Activated T-helper 2 cell treated with anti-CD3 and anti-CD28 coated beads, Interferon-gamma antibody, Interleukin-2, Interleukin-4, amounts not matched to agents 10 μg/mL and 5 μg/mL and 100 μg/mL, durations not matched to agents 14 hours and 24 hours and 36 hours (primary cell): ENCODE measurements around the gene HFE. TPM values are rescaled to one million over a fixed set of nuclear protein-coding genes. Genes with fewer than 3 reads are reported as not detected.

Experiments used
- DNase-seq: peaks from one replicate; pipeline ENCODE4 v3.0.0; 2021; ENCODE audit warnings: low spot score
- H3K27ac Mint-ChIP-seq: one replicate; pipeline ENCODE4 v1.8.0; 2021; ENCODE audit warnings: mixed read lengths
- H3K27me3 Mint-ChIP-seq: one replicate; pipeline ENCODE4 v1.8.0; 2021; ENCODE audit warnings: low read depth, mixed read lengths
- H3K36me3 Mint-ChIP-seq: one replicate; pipeline ENCODE4 v1.8.0; 2021; ENCODE audit warnings: low read depth, mixed read lengths
- H3K4me1 Mint-ChIP-seq: one replicate; pipeline ENCODE4 v1.8.0; 2021; ENCODE audit warnings: low read depth, mixed read lengths
- H3K4me3 Mint-ChIP-seq: one replicate; pipeline ENCODE4 v1.8.0; 2021; ENCODE audit warnings: low read depth, mild to moderate bottlenecking, moderate library complexity, mixed read lengths
- H3K9me3 Mint-ChIP-seq: one replicate; pipeline ENCODE4 v1.8.0; 2021; ENCODE audit warnings: mixed read lengths
- intact Hi-C: fragments of 100-400 bp; cut with micrococcal nuclease; formaldehyde crosslinking; loops from one replicate; pipeline ENCODE4 v1.15.1; 2023
- total RNA-seq: library from RNA; stranded (reverse); gene quantifications from 2 replicates; pipeline ENCODE4 v1.2.3, GENCODE V29; 2022

HFE gene
- total RNA-seq, 1 donor from 2014 or later = 0.39 TPM

DNA sequence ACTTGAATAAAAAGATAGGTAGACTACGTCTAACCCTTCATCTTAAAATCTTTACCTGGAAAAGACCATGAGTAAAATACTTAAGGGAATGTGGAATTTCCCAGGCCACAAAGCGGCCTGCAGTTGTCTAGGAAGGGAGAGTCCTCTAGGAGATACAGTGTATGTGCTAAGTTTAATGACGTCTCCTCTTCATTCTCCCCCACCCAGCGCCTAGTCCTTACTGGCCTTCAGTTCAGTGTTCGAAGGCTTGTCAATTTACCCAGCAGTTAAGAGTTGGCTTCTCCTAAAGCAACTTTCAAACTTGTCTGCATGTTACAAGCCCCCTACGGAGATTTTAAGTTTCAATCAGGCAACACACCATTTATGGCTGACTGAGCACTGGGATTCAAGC, 35.2 kb downstream of the HFE start:
- peak overlapping the region; percentile 100 for H3K4me3 Mint-ChIP-seq
- H3K27ac Mint-ChIP-seq = peak overlapping the region; percentile 99
- peaks cover 24% of the 10 kb centered on the region for H3K36me3 Mint-ChIP-seq
- H3K27me3 Mint-ChIP-seq = no peaks in the 10 kb centered on the region
- intact Hi-C loops = loop anchor here (2.0 to 5.0 kb wide), 2 partner anchors 110 to 1010 kb away; a partner anchor contains a TSS
- H3K4me1 Mint-ChIP-seq = peaks cover 37% of the 10 kb centered on the region
- no peaks in the 10 kb centered on the region for H3K9me3 Mint-ChIP-seq
- no peak for DNase-seq

- peaks cover 42% of the 10 kb centered on the region for H3K4me1 Mint-ChIP-seq
Measured at GRCh38 chr6:26122793-26123674, 35.8 kb downstream of the HFE start.

DNA sequence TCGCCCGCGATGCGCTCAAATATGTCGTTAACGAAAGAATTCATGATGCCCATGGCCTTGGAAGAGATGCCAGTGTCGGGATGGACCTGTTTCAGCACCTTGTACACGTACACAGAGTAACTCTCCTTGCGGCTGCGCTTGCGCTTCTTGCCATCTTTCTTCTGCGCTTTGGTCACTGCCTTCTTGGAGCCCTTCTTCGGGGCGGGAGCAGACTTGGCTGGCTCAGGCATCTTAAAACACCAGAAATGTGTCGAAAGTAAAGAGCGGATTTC, 36.4 kb downstream of the HFE start:
- Mint-ChIP-seq H3K27me3 (no peaks in the 10 kb centered on the region), H3K9me3 (no peaks in the 10 kb centered on the region), H3K4me1 (peaks cover 47% of the 10 kb centered on the region), H3K36me3 (peaks cover 26% of the 10 kb centered on the region), H3K27ac (peak overlapping the region; percentile 99), H3K4me3 (peak overlapping the region; percentile 100)
- peak; percentile 90 for DNase-seq
- intact Hi-C loops = loop anchor here (1.0 to 5.0 kb wide), 8 partner anchors 20 to 1009 kb away; a partner anchor contains a TSS

More at GRCh38 chr6:26122793-26123674, 35.8 kb downstream of the HFE start:
- peak overlapping the region; percentile 100 for H3K4me3 Mint-ChIP-seq
- intact Hi-C loops = loop anchor here (1.0 to 5.0 kb wide), 8 partner anchors 20 to 1010 kb away; a partner anchor contains a TSS
- peak overlapping the region; percentile 99 for H3K27ac Mint-ChIP-seq
- DNase-seq = peak; percentile 91
- peaks cover 22% of the 10 kb centered on the region for H3K36me3 Mint-ChIP-seq
- no peaks in the 10 kb centered on the region for H3K9me3 Mint-ChIP-seq
- H3K27me3 Mint-ChIP-seq = no peaks in the 10 kb centered on the region

DNA sequence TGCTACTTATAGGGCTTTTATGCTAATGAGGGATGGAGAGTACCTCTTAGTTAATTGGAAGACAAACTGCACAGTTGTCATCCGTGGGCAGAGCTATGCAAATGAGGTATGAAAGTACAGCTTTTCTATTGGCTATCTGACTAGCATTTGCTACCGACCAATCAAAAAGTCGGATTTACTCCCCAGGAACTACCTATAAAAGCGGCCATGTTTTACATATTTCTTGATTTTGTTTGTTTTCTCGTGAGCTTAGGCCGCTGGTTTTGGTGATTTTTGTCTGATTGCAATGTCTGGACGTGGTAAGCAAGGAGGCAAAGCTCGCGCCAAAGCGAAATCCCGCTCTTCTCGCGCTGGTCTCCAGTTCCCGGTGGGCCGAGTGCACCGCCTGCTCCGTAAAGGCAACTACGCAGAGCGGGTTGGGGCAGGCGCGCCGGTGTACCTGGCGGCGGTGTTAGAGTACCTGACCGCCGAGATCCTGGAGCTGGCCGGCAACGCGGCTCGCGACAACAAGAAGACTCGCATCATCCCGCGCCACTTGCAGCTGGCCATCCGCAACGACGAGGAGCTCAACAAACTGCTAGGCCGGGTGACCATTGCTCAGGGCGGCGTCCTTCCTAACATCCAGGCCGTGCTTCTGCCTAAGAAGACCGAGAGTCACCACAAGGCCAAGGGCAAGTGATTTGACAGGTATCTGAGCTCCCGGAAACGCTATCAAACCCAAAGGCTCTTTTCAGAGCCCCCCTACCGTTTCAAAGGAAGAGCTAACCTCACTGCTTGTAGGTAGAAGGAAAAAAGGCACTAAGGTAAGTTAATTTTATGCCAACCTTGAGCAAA, 36.9 kb downstream of the HFE start:
- peaks cover 26% of the 10 kb centered on the region for H3K36me3 Mint-ChIP-seq
- DNase-seq = peak; percentile 83

GRCh38 chr6:26124781-26125685, 37.8 kb downstream of the HFE start:
- Mint-ChIP-seq H3K9me3 (no peaks in the 10 kb centered on the region), H3K36me3 (peaks cover 31% of the 10 kb centered on the region), H3K27me3 (no peaks in the 10 kb centered on the region), H3K4me1 (peaks cover 50% of the 10 kb centered on the region), H3K27ac (peak overlapping the region; percentile 99), H3K4me3 (peak overlapping the region; percentile 100)
- peak; percentile 37 for DNase-seq
- intact Hi-C loops = loop anchor here (5.0 kb wide), 1 partner anchor 107 kb away; a partner anchor contains a TSS

More for the DNA sequence above, 36.9 kb downstream of the HFE start:
- intact Hi-C loops = loop anchor here (1.0 to 5.0 kb wide), 8 partner anchors 21 to 1009 kb away; a partner anchor contains a TSS
- Mint-ChIP-seq H3K27me3 (no peaks in the 10 kb centered on the region), H3K9me3 (no peaks in the 10 kb centered on the region), H3K4me1 (peaks cover 47% of the 10 kb centered on the region), H3K27ac (peak overlapping the region; percentile 99), H3K4me3 (peak overlapping the region; percentile 100)

DNA sequence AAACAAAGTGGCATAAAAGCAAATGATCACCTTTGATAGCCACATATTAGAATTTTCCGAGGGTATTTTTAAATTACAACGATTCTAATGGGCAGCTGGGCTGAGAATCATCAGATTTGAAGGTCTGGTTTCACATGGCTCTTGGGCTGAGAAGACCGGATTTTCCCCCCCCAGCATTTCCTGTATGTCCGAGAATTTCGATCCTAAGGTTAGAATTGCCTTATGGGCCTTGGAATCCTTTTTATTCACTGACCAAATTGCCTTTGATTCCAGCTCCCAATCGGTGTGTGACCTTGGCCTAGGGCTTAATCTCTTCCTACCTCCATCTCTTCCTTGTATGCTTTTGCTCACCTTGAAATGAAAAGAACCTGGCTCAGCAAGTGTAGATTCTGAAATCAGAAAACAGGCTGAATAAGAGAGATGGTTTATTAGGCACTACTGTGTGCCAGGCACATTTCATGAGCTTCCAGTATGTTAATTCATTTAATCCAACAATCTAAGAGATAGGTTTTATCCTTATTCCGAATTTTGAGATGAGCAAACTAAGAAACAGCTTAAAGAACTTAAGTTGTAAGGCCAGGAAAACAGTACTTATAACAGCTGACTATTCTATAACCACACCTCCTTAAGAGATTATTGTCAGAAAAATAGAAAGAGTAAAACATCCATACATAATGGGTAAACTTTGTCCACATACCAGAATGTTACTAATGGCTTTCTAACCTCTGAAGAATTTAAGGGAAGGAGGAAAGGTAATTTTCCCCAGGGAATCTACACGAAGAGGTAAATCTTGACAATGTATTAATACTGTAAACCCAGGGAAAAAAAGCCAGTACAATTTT, 39.4 kb downstream of the HFE start:
- H3K27me3 Mint-ChIP-seq = no peaks in the 10 kb centered on the region
- H3K4me3 Mint-ChIP-seq = peak overlapping the region; percentile 100
- DNase-seq = no peak
- H3K4me1 Mint-ChIP-seq = peaks cover 42% of the 10 kb centered on the region
- no peaks in the 10 kb centered on the region for H3K9me3 Mint-ChIP-seq
- intact Hi-C loops = no loop called here
- H3K27ac Mint-ChIP-seq = peak overlapping the region; percentile 99
- peaks cover 33% of the 10 kb centered on the region for H3K36me3 Mint-ChIP-seq

DNA sequence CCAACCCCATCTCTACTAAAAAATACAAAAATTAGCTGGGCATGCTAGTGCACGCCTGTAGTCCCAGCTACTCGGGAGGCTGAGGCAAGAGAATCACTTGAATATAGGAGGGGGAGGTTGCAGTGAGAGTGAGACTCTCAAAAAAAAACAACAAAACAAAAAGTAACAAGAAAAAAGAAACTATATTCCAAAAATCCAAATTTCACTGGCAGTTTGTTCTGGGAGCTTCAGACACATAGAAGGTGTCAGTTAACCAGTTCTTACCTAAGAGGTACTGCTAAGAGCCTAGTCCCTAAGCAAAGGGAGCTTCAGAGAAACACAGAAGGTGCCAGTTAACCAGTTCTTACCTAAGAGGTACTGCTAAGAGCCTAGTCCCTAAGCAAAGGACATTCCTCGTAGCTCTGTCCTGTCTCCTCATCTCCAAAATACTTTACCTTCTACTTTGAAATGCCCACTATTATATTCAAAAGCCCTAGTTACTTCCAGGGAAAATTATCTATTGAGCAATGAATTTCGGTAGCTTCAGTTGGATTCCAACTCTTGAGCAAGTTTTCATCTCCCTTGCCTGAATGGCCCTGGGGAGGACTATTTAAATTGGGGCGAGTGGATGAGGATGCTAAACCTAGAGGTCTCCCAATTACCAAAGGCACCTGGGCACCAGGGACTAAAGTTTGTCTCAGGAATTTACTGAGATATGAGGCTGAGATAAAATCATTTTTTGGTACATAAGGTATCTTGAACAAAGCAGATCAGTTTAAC, 41.0 kb downstream of the HFE start:
- peaks cover 37% of the 10 kb centered on the region for H3K36me3 Mint-ChIP-seq
- no peaks in the 10 kb centered on the region for H3K27me3 Mint-ChIP-seq
- H3K9me3 Mint-ChIP-seq = no peaks in the 10 kb centered on the region
- intact Hi-C loops = no loop called here
- peaks cover 37% of the 10 kb centered on the region for H3K4me1 Mint-ChIP-seq
- peak overlapping the region; percentile 20 for H3K4me3 Mint-ChIP-seq
- no peak for DNase-seq
- peak overlapping the region; percentile 8 for H3K27ac Mint-ChIP-seq

DNA sequence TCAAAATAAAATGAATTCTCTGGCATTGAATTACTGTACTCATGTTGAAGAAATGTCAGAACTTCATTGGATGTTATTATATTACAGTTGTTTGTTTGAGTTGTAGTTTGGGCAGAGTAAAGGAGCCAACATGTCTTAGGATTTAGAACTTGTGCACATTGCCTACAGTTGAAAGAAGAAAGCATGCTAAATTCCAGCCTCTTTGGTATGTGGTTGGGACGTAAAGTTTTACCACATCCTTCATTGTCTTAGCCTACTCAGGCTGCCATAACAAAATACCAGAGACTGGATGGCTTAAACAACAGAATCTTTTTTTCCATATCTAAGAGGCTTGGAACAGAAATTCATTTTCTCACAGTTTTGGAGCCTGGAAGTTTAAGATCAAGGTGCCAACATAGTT, 42.4 kb downstream of the HFE start:
- H3K4me1 Mint-ChIP-seq = peaks cover 31% of the 10 kb centered on the region

DNA sequence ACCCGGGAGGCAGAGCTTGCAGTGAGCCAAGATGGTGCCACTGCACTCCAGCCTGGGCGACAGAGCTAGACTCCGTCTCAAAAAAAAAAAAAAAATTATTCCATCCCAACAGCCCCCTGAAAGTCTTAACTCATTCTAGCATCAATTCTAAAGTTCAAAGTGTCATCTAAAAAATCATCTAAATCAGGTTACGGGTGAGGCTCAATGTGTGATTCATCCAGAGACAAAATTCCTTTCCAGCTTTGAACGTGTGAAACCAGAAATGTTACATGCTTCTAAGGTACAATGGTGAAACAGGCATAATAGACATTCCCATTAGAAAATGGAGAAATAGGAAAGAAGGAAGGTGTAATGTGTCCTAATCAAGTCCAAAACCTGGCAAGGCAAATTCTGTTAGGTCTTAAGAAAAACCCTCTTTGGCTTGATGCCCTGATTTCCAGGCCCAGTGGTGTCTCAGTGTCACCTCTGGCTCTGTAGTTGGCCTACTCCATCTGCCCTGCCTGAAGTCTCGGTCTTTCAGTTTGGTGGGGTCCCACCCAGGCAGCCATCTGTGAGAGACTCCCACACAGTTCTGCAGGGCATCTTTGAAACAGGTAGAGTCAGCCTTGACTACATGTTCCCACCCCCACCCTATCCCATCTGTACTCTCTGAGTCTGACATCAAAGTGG, 43.5 kb downstream of the HFE start:
- Mint-ChIP-seq H3K27me3 (no peaks in the 10 kb centered on the region), H3K9me3 (no peaks in the 10 kb centered on the region), H3K27ac (no peak overlapping the region), H3K4me1 (peaks cover 28% of the 10 kb centered on the region), H3K36me3 (peaks cover 29% of the 10 kb centered on the region), H3K4me3 (no peak overlapping the region)
- intact Hi-C loops = no loop called here
- DNase-seq = no peak

More for the DNA sequence above, 42.4 kb downstream of the HFE start:
- DNase-seq = no peak
- Mint-ChIP-seq H3K36me3 (peaks cover 32% of the 10 kb centered on the region), H3K27ac (no peak overlapping the region), H3K9me3 (no peaks in the 10 kb centered on the region), H3K27me3 (no peaks in the 10 kb centered on the region), H3K4me3 (no peak overlapping the region)
- intact Hi-C loops = no loop called here

GRCh38 chr6:26131618-26132017, 44.4 kb downstream of the HFE start:
- Mint-ChIP-seq H3K9me3 (no peaks in the 10 kb centered on the region), H3K36me3 (peaks cover 24% of the 10 kb centered on the region), H3K27ac (no peak overlapping the region), H3K4me3 (no peak overlapping the region), H3K27me3 (no peaks in the 10 kb centered on the region), H3K4me1 (peaks cover 25% of the 10 kb centered on the region)
- intact Hi-C loops = no loop called here
- DNase-seq = no peak

DNA sequence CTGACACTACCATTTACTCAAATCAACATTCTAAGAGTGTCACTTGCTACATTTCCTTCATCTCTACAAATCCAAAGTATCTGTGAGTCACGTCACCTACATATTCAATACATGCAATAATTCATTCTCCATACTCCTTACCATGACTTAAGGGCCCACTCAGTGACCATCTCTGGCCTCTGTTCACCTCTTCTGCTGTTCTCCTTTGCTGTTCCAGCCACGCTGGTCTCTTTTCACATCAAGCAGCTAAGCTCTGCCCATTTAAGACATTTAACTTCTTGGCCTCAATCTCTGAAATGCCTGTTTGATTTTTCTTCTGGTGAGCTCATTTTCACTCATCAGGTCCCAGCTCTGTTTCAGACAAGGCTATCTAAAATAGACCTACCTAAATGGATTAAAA, 46.5 kb downstream of the HFE start:
- intact Hi-C loops = no loop called here
- DNase-seq = no peak
- Mint-ChIP-seq H3K4me1 (peaks cover 7% of the 10 kb centered on the region), H3K36me3 (peaks cover 19% of the 10 kb centered on the region), H3K4me3 (no peak overlapping the region), H3K27me3 (no peaks in the 10 kb centered on the region), H3K27ac (no peak overlapping the region), H3K9me3 (no peaks in the 10 kb centered on the region)
